HG02885 (cell line): Measurements from ENCODE around the gene FAM98B.

Experiments used
- ATAC-seq: cut with Tn5 transposase; IDR thresholded peaks from one replicate; pipeline ENCODE4 v1.9.1; 2021; ENCODE audit warnings: mild to moderate bottlenecking; ENCODE audit not compliant: unreplicated experiment, poor library complexity

The FAM98B gene

DNA sequence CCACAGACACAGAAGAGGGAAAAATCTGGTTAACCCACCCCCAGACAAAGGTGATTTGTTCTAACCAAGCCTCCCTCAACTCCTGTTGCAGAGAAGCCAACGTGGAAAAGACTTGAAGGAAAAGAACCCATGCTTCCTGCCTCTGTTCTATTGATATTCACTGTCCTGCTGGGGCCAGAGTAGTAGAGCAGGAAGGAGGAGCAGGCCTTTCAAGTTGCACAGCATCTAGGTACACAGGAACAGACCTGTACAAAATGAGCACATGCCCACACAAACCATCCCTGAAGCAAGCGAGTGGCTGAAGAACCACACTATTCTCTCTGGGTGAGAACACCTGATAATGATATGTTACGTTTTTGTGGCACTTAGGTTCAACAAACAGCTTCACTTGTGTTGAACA, 80.8 kb downstream of the FAM98B start:
- no peak for ATAC-seq

DNA sequence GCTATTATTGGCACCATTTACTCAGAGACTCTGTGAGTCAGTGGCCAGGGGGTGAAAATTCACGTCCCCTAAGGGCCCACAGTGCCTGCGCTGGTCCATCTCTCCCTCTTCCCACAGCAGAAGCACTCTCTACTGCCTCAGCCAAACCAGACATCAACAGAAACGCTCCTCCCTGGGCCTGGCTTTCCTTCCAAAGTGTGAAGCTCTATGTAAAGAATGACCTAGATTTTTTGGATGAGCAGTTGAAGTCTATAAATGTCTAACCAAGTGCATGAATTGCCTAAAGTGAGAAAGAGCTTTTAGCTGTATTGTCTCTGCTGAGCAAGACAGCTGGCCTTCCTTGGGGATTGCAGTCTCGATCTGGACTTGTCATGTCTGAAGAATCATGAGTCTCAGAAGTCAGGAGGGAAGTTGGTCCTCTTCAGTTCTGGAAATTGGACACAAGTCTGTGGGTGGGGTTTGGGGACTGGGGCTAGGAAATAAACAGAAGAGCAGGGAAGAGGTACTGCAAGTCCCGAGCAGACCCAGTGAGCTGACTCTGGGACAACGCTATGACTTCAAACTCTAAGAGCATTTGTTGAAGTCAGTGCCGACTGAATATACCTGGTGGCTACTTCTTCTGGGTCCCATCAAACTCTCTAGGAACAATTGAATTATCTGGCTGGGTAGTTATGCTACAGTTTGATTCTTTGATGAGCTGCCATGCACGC, 81.7 kb downstream of the FAM98B start:
- ATAC-seq = no peak

DNA sequence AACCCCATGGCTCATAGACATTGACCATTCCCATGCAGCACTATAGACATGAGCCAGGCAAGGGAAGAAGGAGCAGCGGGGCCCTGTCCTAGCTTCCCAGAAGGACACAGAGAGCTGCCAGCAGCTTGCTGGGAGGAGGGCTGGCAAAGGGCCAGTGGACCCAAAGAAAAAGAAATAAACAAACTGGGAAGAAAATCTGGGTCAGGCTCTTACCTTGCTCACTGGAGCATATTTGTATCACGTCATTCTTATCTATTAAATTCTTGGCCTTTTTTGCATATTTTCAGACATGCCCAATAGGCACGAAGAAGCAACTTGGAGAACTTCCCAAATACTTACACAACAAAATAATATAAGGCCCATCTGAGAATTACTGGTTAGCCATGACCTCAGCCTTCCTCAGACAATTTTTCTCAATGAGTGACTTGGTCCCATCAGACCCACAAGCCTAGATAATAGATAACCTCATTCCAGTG, 82.3 kb downstream of the FAM98B start:
- ATAC-seq = no peak
